HG03025 (cell line): Measurements from ENCODE around the gene DNAH14.

ENCODE experiments used
- ATAC-seq: cut with Tn5 transposase; IDR thresholded peaks from one replicate; pipeline ENCODE4 v1.9.1; 2021; ENCODE audit warnings: mild to moderate bottlenecking, moderate library complexity; ENCODE audit not compliant: unreplicated experiment, low FRiP score

The DNAH14 gene

DNA sequence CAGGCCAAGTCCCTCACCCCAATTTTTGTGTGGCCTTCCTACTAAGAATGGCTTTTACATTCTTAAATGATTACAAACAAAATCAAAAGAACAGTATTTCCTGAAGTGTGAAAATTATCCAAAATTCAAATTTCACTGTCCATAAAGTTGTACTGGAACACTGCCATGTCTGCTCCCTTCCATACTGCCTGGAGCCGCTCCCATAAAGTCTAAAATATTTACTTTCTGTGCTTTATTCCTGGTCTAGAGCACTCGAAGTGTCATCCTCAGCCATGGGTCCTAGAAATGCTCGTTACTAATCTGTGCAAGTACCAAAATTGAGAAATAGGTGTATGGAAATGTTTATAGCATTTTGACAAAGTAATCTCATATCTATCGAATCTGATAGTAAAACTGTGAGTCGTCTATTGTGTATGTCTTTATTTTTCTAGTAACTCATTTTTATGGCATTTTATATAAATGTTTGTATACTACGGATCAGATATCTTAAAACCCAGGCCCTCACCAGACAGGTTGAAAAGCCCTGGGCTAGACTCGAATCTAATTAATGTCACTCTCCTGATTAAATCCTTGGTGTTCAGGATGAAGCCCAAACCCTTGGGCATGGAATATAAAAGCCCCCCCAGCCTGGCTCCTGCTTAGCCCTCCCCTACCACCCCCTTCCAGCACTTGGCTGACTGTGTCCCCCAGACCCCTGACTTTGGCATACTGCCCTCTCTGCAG is 493.5 kb downstream of the DNAH14 start:
- no peak for ATAC-seq

GRCh38 chr1:225423518-225423855 is 494.0 kb downstream of the DNAH14 start:
- no peak for ATAC-seq

GRCh38 chr1:225424562-225425200 is 495.2 kb downstream of the DNAH14 start:
- ATAC-seq, result no peak

GRCh38 chr1:225425201-225425786 is 495.8 kb downstream of the DNAH14 start:
- no peak for ATAC-seq

DNA sequence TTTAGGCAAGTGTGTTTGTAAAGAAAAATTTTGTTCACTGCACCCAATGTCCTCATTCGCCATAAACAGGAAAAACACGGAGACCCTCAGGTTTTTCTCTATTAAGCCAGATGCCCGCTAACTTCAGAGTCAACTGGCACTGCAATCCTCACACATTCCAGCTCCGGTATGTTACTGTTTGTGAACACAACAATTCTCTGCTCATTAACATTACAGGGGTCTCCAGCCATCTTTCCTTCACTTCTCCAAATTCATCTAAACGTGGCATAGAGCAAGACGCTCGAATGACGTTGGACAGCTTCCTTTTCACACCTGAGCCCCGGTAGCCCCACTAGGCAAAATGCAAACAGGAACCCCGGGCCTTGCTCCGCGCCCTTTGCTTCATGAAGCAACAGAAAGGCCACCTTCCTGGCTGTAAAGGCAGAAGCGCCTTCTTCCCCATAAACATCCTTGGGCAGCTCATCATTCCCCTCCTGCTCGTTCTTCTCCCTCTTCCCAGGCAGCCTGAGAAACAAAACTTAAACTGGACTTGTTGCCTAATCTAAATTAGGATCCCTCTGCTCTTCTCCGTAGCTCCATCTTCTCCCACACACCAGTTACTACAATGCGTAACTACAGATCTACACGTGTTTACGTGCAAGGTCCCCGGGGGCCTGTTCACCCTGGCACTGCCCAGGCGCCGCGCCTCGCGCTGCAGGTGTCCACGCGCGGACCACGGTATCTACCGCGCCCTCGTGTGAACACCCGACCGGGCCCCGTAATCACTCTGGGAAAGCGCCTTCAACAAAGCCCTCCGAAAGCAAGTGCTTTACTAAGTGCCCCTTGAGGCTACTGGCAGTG is 497.1 kb downstream of the DNAH14 start:
- no peak for ATAC-seq

GRCh38 chr1:225427235-225428067 is 498.0 kb downstream of the DNAH14 start, which contains the start of gene LBR:
Gene LBR, minus strand, starts transcription at chr1:225428038. Its CDS starts 3,963 bp downstream, at chr1:225424075.
- ATAC-seq, result peak; percentile 26

DNA sequence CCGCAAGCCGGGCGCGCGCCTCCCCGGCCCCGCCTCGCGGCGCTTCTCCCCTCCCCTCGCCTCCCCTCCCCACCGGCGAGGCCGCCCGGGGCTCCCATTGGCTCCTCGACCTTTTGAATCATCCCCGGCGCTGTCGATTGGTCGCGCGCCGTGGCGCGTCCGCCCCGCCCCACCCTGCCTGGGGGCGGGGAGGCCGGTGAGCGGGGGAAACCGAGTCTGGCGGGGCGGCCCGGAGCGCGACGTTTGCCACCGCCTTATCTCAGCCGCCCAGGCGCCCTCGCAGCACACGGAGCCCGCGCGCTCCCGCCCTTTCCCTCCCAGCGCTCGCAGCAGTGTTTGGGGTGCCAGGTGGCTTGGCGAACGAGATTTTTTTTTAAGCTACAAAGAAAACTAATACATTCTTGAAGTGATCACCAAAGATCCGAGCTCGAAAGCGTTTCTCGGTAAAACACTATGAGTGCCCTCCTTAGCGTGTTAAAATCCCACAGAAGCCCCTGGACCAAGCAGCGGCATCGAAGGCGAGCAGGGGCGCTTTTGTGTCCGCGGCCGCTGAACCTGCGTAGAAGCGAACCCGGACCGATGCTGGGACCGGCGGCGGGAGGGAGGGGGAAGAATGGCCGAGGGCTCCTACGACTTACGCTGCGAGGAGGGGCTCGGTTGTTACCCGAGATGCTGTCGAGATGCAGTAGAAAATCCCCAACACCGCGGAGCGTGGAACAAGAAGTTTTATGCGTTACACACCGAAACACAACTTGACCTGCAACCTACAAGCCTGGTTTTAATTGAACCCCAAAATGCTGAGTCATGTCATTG is 498.8 kb downstream of the DNAH14 start:
- ATAC-seq, result peak; percentile 89

GRCh38 chr1:225428881-225429455 is 499.5 kb downstream of the DNAH14 start:
- no peak for ATAC-seq

GRCh38 chr1:225430301-225430700 is 500.8 kb downstream of the DNAH14 start:
- ATAC-seq, result no peak

- no peak for ATAC-seq
These were observed 501.8 kb downstream of the DNAH14 start for GRCh38 chr1:225431081-225431863.

DNA sequence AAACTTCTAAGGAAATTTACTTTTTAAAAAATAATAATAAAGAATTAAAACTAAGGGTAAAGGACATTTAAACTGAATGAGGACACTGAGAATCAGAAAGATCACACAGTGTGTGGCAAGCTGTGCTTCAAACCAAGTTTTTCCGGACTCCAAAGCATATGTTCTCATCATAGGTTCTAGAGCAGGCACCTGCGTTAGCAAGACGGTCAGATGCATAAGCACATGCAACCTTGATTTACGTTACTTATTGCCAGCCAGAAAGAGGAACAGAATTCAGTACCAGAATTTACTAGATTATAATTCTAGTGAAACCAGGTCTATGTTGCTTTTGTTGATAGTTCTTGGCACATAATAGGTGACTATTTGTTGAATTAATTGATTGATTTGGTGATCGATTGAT is 504.6 kb downstream of the DNAH14 start:
- ATAC-seq, result no peak

DNA sequence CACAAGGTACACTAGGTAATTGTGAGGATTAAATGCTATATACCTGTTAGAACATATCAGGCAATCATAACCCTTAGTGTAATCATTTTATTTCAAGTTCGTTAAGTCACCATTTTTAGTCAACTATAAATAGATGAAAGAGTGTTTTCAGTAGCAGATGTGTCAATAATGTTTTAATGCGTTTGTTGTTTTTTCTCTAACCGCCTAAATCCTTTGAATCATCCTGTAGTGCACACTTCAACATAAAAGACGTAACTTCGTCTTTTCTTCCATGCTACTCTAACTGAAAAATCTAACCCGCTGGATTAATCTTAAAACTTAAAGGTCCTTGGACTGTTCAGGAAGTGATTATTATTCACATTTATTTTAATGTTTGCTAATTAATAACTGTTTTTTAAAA is 505.6 kb downstream of the DNAH14 start:
- ATAC-seq, result no peak

DNA sequence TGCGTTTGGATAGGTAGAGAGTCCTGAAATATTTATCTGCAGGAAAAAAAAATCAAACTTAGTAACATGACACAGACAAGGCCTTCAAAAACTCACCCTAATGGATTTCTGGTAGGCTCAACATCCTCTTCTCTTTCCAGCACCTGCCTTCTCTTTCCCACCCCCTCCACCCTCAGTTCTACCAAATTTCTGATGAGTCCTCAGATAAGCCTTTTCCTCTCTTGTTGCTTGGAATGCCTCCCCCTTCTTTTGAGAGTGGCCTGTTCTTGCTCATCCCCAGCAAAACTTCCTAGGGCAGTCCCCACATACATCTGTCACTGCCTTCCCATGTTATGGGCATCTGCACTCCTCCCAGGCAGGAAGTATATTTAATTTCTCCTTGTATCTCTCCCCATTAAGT is 506.0 kb downstream of the DNAH14 start:
- ATAC-seq, result no peak

GRCh38 chr1:225435957-225436392 is 506.5 kb downstream of the DNAH14 start:
- no peak for ATAC-seq

- ATAC-seq, result no peak
These were observed 508.4 kb downstream of the DNAH14 start for GRCh38 chr1:225437710-225438437.

DNA sequence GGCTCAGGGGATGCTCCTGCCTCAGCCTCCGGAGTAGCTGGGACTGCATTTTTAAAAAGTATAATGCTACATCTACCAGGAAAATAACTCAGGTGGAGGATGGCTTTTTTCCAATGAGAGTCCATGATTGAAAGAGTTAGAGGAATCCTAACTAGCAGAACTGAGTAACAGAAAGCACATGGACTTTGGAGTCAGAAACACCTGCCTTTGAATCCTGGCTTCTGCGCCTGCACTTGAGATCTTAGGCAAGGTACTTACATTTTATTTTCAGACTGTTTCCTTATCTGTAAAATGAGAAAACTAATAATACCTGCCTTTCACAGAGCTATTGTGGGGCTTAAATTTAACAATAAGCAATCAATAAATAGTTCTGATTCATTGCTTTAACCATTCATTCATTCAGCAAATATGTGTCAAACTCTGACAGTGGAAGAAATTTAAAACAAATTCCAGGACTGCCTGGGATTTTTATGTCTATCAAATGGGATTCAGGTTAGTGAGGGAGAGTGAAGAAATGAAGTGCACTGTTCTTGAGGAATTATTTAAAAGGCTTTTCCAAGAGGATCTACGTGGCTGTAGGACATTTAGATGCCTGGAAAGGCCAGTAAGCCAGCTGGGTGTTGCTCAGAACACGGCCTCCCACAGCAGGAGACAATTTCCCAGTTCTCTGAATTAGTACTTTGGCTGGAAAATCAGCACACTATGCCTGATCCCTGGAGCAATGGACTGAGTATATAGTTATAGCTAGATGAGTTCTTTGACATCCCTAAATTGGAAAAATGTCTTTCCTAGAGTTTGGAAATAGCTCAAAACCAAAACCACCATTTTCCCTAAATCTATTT is 511.1 kb downstream of the DNAH14 start:
- ATAC-seq, result no peak
